Measurements from ENCODE around the gene MSI1. TPM values are rescaled to one million over a fixed set of nuclear protein-coding genes. Genes with fewer than 3 reads are reported as not detected.

Gene MSI1
- total RNA-seq, 1 donor from 2014 or later, result 6.4 TPM

DNA sequence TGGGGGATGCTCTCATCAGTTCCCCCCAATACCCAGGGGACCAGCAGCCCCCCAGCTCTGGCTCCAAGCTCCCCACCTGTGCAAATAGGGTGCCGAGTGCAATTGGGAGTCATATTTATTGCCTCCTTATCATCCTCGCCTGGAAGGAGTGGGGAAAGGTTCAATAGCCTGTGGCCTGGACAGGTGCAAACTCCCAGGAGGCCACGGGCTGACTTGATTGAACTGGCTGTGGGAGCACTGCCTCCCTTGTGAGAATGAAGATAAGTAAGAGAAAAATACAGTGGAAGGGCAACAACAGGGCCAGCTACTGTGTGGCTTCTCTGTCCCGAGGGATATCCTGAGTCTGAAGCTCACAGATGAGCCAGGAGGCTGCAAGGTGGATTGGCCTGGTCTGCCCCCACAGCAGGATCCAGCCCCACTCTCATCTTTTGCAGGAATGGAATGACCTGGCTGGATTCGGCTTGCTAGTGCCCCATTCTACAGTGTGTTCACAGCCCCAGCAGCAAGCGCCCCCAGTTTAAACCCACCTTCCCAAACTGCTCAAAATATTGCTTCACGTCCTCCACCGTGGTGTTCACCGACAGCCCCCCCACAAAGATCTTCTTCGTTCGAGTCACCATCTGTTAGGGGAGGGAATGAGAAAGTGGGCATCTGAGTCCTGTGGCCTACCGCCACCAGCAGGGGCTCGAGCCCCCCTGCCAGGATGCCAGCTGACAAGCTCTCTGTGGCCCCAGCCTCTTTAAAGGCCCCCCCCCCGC, 6.3 kb downstream of the MSI1 start:
- DNase-seq (ENCODE audit: missing footprints) (no peak), ATAC-seq (no peak)
- intact Hi-C loops (cut with DNase I), result no loop called here

- intact Hi-C loops (cut with DNase I), result no loop called here
- ATAC-seq, result peak; percentile 72
- DNase-seq (ENCODE audit: missing footprints), result no peak
Measured at GRCh38 chr12:120361506-120362208, 7.3 kb downstream of the MSI1 start.

GRCh38 chr12:120359128-120359527, 9.8 kb downstream of the MSI1 start:
- intact Hi-C loops (cut with DNase I), result no loop called here
- DNase-seq (ENCODE audit: missing footprints), result no peak
- no peak for ATAC-seq

GRCh38 chr12:120358412-120359100, 10.4 kb downstream of the MSI1 start:
- DNase-seq (ENCODE audit: missing footprints) (no peak), ATAC-seq (no peak)
- intact Hi-C loops (cut with DNase I), result no loop called here

DNA sequence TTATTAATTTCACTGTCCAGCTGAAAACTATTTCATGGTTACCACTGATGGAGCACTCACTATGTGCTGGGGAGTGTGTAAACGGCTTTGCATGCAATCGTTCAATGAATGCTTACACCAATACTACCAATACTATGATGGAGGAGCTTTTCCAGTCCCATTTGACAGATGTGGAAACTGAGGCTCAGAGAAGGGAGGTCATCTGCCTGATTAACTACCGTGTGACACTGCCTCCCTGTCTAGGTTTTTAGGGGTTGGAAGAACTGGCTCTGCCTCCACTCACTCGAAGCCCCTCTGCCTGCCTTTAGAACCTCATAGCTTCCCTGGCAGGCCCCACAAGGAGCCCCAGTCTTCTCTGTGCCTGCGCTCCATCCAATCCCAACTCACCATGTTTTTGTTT, 11.9 kb downstream of the MSI1 start:
- DNase-seq (ENCODE audit: missing footprints), result no peak
- intact Hi-C loops (cut with DNase I), result no loop called here
- ATAC-seq, result no peak

- intact Hi-C loops (cut with DNase I), result loop anchor here (1.0 kb wide), 1 partner anchor 74 kb away; no protein-coding TSS in a partner anchor
- peak; percentile 89 for ATAC-seq
- DNase-seq (ENCODE audit: missing footprints), result no peak
Measured at GRCh38 chr12:120356567-120357030, 12.4 kb downstream of the MSI1 start.

DNA sequence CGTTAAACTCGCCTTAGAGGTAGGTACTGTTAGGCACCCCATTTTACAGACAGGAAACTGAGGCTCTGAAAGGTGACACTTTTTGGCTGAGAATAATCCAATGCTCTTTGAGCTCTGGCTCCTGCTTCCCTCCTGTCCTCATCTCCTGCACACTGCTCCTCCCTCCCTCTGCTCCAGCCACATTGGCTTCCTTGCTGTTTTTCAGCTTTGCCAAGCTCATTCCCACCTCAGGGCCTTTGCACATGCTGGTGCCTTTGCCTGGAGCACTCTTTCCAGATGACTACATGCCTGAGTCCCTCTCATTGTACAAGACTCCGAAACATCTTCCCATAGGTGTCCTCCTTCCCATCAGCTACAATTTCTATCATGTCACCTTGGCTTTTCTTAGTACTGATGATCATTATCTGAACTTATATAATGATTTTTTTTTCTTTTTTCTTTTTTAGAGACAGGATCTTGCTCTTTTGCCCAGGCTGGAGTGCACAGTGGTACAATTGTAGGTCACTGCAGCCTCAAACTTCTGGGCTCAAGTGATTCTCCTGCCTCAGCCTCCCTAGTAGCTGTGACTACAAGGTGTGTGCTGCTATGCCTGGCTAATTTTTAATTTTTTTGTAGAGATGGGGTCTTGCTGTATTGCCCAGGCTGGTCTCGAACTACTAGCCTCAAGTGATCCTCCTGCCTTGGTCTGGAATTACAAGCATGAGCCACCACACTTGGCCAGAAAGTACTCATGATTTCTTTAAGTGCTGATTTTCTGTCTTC, 15.2 kb downstream of the MSI1 start:
- ATAC-seq, result no peak
- DNase-seq (ENCODE audit: missing footprints), result no peak
- intact Hi-C loops (cut with DNase I), result no loop called here

- DNase-seq (ENCODE audit: missing footprints), result no peak
- intact Hi-C loops (cut with DNase I), result no loop called here
- no peak for ATAC-seq
Measured at GRCh38 chr12:120353136-120353535, 15.8 kb downstream of the MSI1 start.

DNA sequence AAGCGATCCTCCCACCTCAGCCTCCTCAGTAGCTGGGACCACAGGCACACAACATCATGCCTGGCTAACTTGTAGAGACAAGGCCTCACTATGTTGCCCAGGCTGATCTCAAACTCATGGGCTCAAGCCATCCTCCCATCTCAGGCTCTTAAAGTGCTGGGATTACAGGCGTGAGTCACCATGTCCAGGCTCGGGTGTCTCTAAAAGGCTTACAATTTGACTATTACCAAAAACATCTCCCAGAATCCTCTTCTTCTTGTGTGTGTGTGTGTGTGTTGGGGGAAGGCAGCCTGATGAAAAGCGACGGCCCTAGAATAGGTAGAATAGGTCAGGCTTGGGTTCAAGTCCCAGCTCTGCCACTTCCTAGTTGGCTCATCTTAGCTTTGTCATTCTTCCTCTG, 16.8 kb downstream of the MSI1 start:
- no peak for DNase-seq (ENCODE audit: missing footprints)
- ATAC-seq, result no peak
- intact Hi-C loops (cut with DNase I), result no loop called here

- intact Hi-C loops (cut with DNase I), result no loop called here
- no peak for ATAC-seq
Measured at GRCh38 chr12:120350576-120351350, 18.2 kb downstream of the MSI1 start.

GRCh38 chr12:120347766-120348165, 21.2 kb downstream of the MSI1 start:
- intact Hi-C loops (cut with DNase I), result no loop called here
- DNase-seq (ENCODE audit: missing footprints) (no peak), ATAC-seq (no peak)

More at GRCh38 chr12:120350576-120351350, 18.2 kb downstream of the MSI1 start:
- no peak for DNase-seq (ENCODE audit: missing footprints)

DNA sequence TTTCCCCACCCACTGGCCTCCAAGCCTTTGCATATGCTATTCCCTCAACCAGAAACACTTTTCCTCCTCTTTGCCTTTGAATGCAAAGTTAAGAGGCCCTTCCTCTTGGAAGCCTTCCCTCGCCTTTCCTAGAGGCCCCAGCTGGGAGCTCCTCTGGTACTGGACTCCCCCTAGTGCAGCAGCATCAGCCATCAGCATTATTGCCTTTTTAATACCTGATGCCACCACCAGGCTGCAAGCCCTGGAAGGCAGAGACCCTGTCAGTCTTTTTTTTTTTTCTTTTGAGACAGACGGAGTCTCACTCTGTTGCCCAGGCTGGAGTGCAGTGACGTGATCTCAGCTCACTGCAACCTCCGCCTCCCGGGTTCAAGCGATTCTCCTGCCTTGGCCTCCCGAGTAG, 22.3 kb downstream of the MSI1 start:
- ATAC-seq (no peak), DNase-seq (ENCODE audit: missing footprints) (no peak)
- intact Hi-C loops (cut with DNase I), result no loop called here

GRCh38 chr12:120346031-120346430, 22.9 kb downstream of the MSI1 start:
- intact Hi-C loops (cut with DNase I), result no loop called here
- DNase-seq (ENCODE audit: missing footprints) (no peak), ATAC-seq (no peak)

- ATAC-seq (no peak), DNase-seq (ENCODE audit: missing footprints) (no peak)
- intact Hi-C loops (cut with DNase I), result no loop called here
Measured at GRCh38 chr12:120343692-120344091, 25.3 kb downstream of the MSI1 start.

DNA sequence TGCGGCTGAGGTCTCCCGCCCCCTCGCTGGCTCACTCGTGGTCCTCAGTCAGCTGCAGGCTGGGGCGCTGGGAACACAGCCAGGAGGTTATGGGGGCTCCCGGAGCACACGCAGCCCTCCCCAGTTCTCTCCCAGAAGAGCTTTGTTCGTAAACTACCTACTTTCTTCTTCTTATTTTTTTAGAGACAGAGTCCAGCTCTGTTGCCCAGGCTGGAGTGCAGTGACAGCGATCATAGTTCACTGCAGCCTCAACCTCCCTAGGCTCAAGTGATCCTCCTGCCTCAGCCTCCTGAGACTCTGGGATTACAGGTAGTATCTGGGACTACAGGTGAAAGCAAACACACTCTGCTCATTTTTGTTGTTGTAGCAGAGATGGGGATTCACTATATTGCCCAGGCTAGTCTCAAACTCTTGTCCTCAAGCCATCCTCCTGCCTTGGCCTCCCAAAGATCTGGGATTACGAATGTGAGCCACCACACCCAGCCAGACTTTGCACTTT, 25.9 kb downstream of the MSI1 start:
- ATAC-seq, result no peak
- intact Hi-C loops (cut with DNase I), result no loop called here
- no peak for DNase-seq (ENCODE audit: missing footprints)

DNA sequence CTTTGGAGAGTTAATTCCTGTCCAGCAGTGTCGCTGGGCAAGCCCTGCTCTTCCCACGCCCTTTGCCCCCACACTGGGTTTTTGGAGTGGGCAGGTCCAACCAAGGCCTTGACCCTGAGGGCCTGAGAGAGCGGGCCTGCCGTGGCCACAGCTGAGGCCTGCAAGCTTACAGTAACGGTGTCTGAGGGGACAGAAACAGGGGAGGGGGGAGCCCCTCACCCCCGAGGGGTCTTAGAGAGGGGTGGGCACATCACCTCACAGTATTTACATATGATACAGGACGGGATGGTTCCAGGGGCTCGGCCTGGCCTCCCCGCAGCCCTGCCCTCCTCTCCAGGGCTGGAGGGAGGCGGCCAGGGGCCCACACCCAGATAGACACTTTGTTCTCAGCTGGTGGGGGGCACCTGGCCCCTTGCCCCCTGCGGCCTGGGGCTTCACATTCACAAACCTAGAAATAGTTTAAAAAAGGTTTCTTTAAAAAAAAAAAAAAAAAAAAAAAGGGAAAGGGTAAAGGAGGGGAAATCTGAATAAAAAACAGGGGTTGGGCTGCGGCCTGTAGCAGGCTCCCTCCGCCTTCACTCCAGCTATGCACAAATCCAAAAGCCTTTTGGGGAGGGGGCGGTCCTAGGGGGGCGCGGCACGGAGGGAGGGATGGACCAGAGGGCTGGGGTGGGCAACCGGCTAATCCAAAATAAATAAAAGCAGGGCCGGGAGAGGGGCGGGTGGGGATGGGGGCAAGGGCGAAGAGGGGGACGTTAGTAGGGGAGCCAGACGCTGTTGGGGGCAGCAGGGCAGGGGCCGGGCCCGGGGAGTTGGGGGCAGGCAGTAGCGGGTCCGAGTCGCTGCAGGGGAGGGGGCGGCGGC, 26.6 kb downstream of the MSI1 start:
- intact Hi-C loops (cut with DNase I), result no loop called here
- DNase-seq (ENCODE audit: missing footprints), result no peak
- ATAC-seq, result no peak

GRCh38 chr12:120339256-120339655, 29.7 kb downstream of the MSI1 start:
- intact Hi-C loops (cut with DNase I), result no loop called here
- ATAC-seq, result no peak
- no peak for DNase-seq (ENCODE audit: missing footprints)

Measured in Right ventricle myocardium inferior (tissue), 1 donor.